ENCODE measurements around the gene PSTPIP1.

The PSTPIP1 gene

DNA sequence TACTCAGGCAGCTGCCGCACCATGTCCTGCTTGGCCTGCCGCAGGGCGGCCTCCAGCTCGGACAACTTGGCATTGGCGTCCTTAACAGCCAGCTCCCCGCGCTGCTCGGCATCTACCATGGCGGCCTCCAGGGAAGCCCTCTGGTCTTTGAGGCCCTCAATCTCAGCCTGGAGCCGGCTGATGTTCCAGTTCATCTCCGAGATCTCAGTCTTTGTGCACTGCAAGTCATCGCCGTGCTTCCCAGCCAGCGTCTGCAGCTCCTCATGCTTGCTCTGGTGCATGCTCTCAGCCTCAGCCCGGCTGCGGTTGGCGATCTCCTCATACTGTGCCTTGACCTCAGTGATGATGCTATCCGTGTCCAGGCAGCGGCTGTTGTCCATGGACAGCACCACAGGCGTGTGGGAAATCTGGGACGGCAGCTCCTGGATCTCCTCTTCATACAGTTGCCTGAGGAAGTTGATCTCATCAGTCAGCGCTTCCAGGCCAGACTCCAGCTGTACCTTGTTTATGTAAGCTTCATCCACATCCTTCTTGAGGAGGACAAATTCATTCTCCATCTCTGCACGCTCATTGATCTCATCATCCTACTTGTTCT, 15.5 kb upstream of the PSTPIP1 start:
- no peak for ATAC-seq

DNA sequence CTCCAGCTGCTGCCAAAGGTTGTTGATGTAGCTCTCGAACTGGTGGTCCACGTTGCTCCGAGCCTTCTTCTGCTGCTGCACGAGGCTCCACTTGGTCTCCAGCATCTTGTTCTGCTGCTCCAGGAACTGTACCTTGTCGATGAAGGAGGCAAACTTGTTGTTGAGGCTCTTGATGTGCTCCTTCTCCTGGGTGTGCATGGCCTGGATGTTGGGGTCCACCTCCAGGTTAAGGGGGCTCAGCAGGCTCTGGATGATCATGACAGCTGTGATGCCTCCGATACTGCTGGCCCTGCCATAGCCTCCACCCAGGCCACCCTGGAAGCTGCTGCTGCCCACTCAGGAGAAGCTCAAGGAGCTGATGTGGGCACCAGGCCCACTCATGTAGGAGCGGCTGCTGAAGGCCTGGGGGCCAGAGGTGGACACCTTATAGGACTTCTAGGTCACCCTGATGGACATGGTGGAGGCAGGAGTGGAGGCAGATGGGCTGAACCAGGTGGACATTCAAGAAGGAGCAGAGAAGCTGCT, 14.9 kb upstream of the PSTPIP1 start:
- no peak for ATAC-seq

DNA sequence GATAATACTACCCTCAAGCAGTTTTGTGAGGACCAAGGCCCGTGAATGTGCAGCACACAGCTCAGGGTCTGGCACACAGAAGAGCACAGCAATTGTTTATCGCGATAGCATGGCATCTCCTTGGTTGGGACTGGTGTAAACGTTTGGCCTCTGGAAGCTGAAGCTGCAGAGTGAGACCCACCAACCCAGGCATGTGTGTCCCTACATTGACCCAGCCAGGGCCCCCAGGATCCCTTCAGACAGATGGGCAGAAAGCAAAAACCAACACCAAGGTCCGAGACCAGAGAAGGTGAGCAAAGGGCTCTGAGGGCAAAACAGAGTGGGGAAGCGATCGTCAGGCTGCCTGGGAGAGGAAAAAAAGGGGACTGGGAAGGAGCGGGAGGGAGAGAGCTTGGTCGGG, 12.6 kb upstream of the PSTPIP1 start:
- ATAC-seq, result no peak

DNA sequence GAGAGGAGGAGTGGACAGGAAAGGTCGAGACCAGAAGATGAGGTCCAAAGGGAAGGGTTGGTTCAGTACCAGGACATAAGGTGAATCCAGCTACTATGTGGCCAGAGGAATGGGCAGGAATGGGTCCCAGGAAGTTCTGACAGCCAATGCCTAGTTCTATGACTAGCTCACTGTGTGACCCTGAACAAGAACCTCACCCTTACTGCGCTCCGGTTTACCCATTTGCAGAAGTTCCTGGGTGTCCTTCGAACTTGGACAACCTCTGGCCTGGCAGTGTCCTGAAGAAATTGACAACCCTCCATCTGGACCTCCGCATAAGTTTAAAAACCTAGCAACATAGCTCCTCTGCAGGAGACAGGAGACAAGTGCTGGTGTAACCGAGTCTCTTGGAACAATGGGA, 12.2 kb upstream of the PSTPIP1 start:
- ATAC-seq, result no peak

DNA sequence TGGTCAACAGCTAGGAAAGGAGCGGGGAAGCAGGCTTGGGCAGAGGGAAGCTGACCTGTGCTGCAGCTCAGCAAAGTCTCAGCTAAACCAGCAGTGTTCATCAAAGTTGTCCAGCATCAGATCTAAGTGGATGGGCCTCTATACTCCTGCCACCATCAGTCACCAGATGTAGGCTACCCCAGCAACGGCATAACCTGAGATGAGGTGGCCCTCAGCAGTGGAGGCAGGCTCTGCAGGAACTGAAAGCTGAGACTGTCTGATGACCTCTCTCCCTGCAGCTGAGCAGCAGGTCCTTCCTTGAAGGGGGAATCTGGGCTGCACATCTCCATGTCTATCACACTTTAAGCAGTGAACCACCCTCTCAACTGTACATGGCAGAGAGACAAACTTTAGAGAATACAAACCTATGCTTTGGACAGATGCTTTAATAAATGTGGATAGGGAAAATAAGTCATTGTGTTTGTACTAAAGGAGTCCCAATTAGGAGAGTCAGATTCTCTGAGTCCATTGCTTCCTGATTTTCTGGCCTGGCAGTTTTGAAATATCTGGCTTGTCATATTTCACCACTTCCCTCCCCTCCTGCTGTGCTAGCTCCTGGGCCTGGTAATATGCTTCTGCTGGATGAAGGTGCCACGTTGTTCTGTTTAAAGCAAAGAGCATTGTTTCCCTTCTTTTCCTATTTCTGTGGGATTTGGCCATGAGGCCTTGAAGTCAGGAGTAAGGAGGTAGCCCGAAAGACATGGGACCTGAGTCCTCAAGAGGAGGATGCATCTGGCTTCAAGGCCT, 11.1 kb upstream of the PSTPIP1 start:
- no peak for ATAC-seq

DNA sequence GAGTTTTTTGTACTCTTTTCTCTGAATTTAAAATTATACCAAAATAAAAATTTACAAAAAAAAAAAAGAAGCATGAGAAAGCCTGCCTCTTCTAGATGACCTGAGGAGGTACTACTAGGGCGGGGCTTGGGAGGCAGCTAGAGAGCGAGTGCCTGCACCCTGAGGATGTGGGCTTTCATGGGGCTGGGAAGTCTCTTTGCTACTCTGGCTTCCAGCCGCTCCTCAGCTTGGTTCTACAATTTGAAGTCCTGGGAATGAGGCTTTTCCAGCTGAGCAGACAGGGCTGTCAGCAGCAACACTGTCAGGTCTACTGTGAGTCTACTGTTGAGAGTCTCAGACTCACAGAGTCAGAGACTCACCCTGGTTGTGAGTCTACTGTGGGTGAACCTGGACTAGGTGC, 8.2 kb upstream of the PSTPIP1 start:
- ATAC-seq, result no peak

DNA sequence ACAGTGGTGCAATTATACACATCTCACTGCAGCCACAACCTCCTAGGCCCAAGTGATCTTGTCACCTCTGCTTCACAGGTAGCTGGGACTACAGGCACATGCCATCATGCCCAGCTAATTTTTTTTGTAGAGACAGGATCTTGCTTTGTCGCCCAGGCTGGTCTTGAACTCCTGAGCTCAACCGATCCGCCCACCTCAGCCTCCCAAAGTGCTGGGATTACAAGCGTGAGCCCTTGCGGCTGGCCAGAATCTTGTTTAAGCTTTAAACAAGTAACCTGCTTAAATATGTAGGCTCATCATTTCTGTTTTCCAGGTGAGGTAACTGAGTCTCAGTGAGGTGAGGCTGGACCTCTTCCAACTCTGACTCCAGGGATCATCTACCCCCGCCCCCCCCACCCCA, 7.7 kb upstream of the PSTPIP1 start:
- ATAC-seq, result no peak

DNA sequence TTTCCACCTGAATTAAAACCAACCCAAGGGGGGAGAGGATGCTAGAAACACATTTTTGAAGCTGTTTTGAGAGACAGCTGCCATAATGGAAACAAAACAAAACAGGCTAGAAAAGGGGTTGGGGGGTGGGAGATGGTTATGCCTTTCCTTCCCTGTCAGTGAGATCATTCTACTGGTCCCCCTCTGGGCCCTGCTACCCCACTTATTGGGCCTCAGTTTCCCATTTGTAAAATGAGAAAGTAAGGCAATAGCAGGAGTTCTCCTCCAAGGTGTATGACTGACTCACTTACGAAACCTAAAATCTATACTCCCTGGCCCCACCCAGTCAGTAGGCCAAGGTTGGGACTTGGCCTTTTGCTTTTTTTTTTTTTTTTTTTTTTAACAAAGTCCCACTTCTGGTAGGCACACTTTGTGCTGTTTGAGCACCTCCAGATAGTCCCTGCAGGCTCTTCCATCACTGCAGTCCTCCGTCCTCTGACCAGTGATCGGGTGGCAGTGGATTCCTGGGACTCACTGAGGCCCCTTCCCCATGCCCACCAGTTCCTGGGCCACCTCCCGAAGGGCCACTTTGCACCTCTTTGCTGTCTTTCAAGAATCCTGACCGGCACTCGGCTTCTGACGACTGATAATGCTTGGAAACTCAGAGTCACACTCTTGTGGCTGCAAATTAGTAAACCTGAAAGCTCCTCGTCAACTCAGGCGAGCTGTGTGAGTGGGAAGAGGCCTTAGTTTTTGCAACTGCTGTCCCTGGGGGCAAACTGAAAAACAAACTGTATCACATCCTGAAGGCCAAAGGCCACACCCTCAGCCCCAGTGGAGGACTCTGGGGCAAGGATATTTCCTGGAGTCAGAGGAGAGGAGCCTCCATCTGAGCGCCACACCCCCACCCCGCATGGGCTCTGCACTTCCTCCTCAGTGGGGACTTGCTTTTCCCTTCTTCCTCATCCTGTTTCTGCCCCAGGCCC, 6.7 kb upstream of the PSTPIP1 start:
- ATAC-seq, result peak; percentile 90 to 93

DNA sequence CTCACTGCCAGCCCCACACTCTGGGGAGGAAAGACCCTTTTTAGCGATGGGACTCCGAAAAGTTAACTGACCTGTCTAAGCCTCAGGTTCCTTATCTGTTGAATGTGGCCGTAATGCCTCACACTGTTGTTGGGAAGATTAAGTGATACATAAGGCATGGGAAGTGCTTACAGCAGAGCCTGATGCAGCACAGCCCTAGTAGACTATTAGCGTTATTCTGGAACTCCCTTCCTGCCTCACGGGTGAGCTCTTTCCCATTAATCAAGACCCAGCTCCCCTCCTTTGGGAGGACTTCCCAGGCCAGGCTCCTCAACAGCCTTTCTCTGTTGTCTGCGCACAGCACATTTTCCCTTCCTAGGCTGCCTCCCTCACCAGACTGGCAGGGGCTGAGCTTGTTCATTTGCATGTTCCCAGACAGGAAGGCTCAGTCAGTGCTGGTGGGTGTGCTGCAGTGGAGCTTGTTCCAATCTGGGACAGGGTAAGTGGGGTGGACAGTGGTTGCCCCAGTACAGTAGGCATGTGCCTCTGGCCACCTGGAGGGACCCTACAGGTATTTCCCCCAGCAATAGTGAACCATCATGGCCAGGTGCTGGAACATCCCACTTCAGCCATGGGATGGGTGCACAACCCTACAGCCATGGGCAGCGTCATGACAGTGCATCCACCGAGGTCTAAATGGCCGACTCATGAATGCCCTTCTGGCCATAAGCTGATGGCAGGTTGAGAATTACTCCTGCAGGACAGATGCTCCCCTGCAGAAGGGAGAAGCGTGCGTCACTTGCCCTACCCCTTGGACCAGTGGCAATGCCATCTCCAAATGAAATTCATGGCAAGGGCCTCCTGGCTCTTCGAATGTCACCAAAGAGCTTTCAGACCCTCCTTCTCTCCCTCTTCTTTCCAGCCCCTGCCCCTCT, 5.8 kb upstream of the PSTPIP1 start:
- ATAC-seq, result no peak

DNA sequence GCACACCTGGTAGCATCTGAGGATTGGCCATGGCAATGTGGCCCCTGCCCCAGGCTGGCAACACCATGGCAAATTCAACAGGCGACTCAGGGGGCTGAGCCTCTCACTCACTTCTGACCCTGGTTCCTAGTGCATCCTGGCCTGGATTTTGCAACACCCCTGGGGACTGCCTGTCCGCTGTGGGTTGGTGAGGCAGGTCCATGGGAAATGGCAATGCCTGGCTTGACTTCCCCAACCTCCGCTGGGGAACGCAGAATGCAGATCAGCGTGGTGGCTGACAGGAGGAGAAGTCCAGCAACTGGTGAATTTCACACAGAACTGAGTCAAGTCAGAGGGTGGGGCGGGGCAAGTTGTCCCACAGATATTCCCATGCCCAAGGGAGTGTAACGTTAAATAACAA, 3.9 kb upstream of the PSTPIP1 start:
- no peak for ATAC-seq

DNA sequence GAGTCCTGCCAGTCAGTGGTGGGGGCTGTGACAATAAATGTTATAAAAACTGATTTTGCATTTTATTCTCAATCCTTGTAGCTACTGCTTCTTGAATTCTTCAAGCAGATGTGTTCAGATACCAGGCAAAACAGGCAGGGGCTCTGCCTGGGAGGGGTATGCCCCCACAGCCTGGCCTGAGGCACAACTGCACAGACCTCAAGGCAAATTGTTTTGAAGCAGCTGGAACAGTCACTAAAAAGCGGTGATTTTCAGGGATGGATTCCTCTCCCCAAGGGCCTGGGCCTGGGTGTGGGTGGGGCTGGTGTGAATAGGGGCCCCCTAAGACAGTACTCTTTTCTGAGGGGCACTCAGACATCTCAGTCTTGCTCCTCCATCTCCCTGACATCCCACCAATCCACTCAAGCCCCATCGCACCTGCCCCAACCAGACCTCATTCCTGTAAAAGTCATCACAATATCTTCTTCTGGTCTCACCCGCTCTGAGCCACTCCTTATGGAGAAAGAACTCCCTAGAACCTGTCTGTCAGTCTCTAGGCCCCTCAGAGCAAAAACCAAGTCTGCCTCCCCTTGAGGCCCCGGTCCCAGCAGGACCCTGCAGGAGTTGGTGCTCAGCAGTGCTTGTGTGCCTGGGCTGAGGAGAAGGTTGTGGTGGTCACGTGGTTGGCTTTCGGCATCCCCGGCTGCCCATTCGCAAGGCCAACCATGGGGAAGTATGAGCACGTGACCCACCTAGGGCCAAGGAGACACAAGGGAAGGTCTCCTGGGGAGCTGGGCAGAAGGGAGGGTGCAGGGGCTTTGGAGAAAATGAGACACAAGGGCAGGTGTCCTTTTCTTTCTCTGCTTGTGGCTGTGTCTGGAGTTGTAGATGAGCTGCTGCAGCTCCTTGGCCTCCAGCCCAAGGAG, 2.9 kb upstream of the PSTPIP1 start:
- no peak for ATAC-seq

DNA sequence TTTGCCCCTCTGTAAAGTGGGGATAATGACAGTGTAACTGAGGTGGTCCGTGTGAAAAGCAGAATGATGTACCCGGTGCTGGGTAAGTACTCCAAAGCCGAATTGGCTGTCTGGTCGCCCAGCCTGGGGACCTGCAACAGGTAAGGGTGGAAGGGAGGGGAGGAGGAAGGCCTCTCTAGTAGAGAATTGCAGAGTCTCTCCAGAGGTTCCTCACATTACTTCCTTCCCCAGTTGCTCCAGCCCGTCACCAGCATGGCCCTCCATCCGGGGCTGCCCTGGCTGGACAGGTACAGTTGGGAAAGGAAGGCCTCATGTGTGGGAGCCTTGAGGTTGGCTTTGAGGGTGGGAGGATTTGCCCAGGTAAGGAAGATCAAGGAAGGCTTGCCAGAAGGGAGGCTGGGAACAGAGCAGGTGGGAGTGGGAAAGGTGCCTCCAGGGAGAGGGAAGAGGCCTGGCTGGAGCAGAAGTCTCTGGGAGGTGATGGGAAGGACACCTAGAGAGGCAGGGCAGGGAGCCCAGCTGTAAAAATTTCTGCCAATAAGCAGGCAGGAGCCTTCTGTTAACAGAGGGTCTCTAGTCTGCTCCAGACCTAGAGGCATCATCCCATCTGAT, 1.7 kb upstream of the PSTPIP1 start:
- no peak for ATAC-seq

DNA sequence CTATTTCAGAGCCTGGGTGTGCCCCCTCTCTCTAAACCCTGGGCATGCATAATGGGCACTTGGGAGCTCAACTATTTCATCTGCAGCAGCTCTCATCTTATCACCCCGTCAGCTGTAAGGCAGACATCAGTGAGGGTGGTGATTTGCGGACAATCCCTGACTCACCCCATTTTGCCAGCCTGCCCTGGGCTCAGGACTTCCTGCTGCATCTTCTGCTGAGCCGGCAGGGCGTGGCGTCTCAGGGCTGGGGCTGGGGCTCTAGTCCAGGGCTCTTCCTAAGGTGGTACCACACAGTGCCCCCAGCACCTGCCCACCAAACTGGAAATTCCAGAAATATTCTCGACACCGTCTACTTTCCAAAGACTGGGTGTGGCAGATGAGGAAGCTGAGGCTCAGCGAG, 925 bp upstream of the PSTPIP1 start:
- peak; percentile 61 to 70 for ATAC-seq

DNA sequence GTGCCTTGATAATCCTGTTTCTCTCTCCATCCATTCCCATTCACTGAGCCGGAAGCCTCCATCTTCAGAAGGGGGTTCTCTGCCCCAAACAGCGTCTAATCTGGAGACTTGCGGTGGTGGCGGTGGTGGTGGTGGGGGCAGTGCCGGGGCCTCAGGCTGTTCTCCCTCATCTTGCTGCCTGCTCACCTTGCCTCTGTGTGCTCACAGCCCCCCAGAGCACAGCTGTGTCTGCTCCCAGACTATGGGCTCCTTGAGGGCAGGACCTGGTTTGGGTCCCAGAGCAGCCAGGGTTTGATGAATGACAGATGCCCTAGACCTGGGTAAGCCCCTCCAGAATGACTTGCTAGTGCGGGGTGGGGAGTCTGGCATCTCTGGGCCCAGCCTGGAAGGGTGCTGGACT, 430 bp upstream of the PSTPIP1 start:
- ATAC-seq, result peak; percentile 6 to 7

DNA sequence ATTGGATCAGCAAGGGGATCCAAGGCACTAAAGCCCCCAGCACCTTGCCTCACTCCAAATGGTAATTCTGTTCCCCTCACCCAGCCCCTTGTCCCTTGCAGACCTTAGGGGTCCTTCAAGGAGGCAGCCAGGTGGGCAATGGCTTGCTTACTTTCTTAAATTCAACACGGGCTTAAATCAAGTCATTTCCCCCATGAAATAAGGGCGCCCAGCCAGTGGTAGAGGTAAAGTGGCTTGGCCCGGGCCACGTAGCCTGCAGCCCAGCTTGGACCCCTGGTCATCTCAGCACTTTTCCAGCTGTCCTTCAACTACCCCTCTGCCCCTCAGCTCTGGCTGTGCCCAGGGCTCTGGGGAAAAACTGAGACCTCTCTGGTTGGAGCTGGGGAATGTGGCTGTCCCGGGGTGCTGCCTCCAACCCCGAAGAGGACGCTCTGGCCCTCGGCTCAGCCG, 1.2 kb downstream of the PSTPIP1 start:
- ATAC-seq, result no peak

DNA sequence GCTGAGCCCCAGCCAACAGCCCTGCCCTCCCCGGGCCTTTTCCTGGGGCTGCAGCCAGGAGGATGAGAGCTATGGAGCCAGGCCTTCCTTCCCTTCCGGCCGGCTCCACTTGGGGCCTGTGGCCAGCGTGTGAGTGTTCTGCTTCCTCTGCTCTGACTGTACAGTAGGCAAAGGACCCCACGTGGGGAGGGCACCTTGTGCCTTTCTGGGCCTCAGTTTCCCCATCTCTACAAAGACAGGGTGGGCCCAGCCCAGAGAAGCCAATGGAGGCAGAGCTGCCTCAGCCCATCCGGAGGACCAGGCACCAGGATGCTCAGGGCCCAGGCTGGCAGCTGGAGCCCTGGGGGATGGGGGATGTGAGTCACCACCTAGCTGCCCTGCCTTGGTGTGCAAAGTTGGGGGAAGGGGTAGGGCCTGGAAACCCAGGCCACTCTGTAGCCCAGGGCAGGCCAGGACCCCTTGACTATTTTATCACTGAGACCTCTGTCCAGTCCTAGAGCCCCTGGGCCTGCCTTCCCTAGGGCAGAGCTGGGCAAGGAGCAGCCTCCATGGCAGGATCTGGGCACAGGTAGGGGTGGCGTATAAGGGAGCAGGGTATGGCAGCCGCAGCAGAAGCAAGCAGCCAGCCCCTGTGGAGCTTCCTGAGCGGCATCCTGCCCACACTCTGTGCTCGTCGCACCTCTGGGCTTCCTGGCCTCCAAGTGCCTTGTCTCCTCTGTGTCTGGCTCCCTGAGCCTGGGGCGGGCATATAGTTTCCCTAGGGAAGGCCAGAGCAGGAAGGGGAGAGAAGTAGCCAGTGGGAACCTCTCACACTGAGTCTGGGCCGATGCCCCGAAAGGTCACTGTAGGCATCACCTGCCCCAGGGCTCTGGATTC, 1.8 kb downstream of the PSTPIP1 start:
- ATAC-seq, result peak; percentile 37 to 40

DNA sequence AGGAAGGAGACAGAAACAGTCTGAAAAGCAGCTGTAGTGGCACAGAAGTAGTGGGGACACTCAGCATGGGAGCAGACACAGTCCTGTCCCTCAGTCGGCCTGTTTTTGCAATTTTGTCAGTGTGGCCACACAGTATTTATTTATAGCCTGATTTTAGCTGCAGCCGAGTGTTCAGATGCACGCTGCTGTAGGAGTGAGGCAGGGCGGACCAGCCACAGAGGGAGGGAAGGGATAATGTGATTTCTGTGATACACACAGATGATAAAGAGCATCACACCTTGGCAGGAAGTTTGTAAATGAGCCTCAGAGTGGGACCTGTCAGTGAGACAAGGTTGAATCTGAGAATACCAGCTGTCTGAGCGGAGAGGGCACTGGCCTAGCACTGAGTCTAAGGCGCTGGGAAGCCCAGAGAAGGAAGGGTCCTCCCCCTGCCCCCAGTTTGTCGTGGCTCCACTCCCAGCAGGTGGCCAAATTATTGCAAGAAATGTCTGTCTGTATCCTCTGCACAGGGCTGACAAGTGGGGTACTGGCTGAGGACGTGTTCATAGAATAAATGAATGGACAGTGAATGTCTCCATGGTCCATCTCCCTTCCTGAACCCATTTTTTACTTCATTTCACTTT, 3.8 kb downstream of the PSTPIP1 start:
- ATAC-seq, result no peak

DNA sequence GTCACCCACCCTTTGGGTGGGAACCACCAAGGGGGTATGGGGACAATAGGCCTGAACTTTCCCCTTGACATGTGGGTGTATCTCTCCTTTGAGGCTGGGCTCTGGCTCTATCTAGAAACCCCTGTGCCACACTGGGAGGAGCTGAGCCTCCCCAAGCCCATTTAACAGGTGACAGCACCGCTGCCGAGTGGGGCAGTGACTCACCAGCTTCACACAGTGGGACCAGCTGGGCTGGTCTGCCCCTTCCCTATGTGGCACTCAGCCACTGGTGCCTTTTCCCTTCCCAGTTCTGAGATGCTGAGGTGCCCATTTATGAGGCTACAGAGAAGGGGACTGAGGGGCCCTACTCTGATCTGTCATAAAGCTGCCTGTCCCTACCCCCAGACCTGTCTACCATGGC, 5.1 kb downstream of the PSTPIP1 start:
- no peak for ATAC-seq

DNA sequence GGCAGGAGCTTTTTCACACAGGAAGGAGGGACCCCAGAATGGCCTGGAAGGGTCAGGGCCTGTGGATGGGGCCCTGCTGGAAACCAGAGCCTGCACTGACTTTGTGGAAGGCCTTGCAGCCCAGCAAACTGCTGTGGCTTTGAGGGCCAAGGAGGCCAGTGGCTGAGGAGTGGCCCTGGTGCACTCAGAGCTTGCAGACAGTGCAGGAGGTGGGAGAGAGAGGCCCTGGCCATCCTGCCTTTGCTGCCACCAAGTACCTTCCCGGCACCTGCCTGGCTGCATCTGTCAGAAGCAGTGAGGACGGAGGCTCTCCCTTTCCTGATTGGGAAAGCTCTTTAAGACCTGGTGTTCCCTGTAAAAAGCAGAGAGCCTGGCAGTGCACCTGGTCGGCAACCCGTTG, 6.4 kb downstream of the PSTPIP1 start:
- ATAC-seq, result no peak

All from activated CD4-positive, CD25-positive, alpha-beta regulatory T cell treated with anti-CD3 and anti-CD28 coated beads, Interleukin-2, amount 50 U/mL, for 24 hours (primary cell).